AG20443 (cell line): Measurements from ENCODE around the gene KIF26B.
A peak's percentile ranks its signal among the peaks of the same experiment; 100 is the strongest.
"Not testable (repeated sequence)": the region's sequence is repeated elsewhere in the genome, so short reads cannot be mapped to it uniquely, and the experiment has no call there.

Experiments used
- DNase-seq: peaks from one replicate; pipeline ENCODE4 v3.0.0; 2012; ENCODE audit warnings: low spot score, mixed read lengths

KIF26B gene

DNA sequence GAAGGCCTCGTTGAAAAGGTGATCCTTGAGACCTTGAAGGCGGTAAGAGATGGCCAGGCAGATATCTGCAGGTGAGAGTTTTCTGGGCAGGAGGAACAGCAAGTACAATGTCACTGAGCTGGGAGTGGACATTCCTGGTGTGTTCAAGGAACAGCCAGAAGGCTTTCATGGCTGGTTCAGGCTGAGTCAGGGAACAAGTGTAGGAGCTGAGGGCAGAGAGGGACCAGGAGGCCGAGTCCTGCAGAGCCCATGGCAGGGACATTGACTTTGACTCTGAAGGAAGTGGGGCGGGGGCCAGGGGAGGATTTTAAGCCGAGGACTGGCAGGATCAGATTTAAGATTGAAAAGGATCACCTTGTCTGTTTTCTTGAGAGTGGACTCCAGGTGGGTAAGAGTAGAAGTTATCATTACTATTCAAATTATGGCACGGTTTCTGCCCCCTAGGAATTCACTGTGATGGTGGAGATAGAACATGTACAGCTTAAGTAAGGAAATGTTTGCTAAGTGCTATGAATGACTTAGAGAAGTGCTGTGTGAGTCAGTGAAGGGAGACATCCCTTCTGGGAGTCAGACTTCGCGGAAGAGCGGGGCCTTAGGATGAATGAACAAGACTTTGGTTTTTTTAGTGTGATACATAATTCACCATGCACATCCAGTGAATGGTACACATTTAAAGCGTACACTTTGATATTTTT is 202.3 kb downstream of the KIF26B start:
- no peak for DNase-seq

- DNase-seq = not testable (repeated sequence)
These were observed 204.4 kb downstream of the KIF26B start for GRCh38 chr1:245359101-245359680.

DNA sequence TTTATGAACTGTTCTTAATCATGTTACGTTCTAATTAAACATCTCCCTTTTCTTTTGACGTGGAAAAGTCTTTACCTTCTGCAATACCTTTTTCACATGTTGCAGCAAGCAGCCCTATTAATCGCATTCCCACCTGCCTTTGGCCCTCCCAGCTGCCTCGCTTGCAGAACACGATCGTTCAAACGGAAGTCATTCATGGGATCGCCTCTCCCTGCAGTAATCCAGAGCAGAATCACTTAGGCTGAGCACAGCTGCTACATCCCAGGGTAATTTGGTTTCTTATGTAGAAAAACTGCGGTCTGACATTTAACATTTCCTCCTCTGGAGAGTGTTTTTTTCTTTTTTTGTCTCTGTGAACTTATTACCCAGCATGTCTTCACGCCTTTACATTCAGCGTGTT is 206.3 kb downstream of the KIF26B start:
- DNase-seq = no peak

DNA sequence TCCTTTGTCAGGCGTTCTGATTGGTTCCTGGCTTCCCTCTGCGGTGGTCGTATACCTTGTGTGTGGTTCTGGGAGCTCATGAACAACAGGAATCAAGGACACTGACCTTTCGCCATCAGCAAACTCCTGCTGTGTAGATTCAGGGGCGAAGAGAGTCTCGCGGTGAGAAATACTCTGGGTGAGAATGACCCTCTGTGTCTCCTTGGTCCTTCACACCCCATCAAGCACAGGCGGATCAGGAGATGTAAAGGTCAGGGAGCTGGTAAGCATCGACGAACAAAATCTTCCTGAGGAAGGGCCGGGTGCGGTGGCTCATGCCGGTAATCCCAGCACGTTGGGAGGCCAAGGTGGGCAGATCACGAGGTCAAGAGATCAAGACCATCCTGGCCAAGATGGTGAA is 207.2 kb downstream of the KIF26B start:
- DNase-seq = no peak

DNA sequence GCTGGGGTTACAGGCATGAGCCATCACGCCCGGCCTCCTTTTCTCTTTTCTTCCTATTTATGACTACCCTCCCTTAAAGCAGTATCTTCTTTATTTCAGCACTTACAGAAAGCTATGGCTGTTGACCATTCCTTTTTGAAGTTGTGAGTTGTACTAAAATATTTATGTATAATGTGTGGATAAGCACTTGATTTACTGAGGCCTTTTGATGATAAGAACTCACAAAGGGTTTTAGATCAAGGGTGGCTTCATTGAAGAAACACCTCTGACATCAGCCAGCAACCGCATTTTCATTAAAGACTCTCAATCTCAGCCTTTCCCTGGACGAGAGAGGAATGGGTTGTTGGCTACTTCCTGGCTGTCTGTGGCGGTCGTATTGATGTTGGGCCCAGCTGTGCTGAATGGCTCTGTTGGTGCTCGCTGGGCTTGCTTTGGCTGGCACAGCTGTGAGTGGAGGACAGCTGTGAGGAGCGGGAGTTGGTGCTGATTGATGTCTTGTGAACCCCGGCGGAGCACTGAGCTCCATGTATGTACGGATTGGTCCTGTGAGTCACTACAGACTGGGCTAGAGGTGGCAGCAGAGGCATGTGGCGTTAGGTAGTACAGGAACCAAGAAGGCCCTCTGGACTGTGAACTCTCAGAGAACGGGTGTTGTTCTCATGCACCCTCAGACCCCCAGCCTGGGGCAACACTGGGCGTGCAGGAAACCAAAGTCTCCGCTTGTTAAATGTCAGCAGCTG is 208.8 kb downstream of the KIF26B start:
- no peak for DNase-seq

DNA sequence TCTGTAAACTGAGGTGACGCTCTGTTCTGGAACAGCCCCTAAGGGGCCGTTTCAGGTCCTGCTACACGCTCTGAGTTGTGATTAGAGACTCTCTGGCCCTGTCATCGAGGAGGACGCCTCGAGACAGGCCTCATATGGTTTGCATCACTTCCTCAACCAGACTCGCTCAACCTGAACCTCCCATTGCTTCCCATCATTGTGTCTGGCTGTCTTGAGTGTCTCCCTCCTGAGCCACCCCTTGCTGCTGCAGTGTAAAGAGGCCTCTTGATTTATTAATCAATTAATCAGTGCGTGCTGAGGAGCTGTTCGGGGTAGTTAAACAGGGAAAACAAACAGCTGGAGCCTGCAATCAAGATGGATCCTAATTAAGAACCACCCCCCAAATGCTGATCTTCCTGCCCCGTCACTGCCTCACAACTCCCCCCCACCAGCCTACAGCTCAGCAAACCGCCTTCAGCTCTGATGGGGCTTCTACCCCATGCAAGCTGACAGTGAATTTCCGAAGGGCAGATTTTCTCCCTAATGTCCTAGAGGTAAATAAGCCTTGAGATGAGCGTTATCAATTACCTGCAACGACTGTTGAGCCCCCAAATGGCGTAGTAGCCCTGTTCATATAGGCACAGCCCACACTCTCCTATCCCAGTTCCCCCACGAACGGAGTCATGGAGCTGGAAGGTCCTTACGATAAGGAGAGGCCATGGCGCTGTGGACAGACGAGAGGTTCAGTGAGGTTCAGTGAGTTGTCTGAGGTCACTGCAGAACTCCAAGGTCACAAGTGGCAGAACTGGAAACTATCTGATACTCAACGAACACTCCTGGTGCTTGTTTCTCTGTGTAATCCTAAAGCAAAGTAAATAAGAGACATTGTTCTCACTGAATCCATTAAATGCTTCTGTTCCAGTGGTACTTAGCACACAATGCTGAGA is 210.6 kb downstream of the KIF26B start:
- DNase-seq = no peak

DNA sequence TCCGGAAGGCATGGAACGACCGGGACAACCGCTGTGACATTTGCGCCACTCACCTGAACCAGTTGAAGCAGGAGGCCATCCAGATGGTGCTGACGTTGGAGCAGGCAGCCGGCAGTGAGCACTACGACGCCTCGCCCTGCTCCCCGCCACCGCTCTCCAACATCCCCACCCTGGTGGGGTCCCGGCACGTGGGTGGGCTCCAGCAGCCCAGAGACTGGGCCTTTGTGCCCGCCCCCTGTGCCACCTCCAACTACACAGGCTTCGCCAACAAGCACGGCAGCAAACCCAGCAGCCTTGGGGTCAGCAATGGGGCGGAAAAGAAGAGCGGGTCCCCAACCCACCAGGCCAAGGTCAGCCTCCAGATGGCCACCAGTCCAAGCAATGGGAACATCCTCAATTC is 212.1 kb downstream of the KIF26B start:
- DNase-seq = no peak

GRCh38 chr1:245370175-245370825 is 215.5 kb downstream of the KIF26B start:
- no peak for DNase-seq

DNA sequence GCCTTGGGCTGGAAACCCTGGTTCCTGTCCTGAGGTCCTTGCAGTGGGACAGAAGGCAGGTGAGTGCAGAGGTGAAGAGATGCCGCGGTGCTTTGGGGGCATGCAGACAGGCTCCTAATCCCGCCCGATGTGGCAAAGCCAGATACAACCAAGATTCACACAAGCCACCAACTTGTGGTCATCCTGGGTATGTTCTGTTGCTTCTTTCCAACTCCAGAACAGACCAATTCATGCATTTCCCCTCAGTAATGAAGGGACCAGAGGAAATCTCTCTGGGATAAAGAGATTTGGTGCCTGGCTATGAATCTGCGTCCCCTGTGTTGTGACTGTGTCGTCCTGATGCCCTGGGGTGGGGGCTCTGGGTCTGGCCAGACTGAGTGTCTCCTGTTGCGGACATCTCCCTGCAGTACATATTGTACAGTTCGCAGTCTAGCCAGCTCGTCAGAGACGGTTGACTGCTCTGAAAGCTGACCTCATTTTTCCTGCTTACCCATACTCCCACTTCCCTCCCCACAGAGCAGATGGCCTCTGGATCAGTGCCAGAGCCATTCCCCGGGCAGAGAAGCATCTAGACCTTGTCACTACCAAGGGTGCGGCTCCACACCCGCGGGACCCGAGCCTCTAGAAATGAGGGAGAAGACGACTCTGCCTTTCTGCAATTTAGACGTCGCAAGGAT is 216.3 kb downstream of the KIF26B start:
- DNase-seq = no peak

- DNase-seq = no peak
These were observed 218.3 kb downstream of the KIF26B start for GRCh38 chr1:245373131-245373530.

- DNase-seq = peak; percentile 42
These were observed 221.1 kb downstream of the KIF26B start for GRCh38 chr1:245375789-245376460.

DNA sequence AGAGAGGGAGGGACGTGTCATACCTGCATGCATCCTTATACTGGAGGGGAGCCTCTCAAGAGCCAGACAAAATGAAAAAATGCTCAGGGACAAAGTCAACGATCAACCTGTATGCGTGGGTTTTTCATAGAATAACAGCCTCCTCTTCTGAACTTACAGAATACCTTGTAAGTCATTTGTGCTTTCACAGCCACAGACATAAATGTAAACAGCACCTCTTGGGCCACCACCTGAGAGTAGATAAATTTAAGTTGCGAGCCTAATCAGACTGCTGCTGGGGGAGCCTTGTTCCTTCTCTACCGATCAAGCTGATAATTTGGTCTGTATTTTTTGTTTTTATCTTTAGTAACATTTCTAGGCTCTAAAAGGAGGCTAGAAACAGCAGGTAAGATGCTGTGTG is 223.1 kb downstream of the KIF26B start:
- no peak for DNase-seq

DNA sequence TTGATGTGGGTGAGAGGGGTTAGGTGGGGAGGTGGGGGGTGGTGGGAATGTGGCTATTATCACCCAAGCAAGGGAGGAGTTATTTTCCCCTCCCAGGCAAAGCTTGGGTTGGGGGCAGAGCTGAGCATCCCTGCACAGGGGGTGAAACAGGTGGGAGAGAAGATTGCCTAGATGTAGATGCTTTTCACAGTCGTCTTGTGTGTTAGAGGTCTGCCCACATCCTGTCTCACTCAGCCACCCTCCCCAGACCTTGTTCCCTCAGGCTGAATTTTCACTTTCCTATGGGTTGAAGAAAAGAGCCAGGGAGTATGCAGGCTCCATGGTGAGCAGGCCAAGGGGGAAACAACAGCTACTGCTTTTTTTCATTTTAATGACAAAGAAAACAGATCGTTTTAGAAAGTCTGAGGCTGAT is 223.5 kb downstream of the KIF26B start:
- no peak for DNase-seq

GRCh38 chr1:245378745-245379144 is 224.0 kb downstream of the KIF26B start:
- DNase-seq = no peak

DNA sequence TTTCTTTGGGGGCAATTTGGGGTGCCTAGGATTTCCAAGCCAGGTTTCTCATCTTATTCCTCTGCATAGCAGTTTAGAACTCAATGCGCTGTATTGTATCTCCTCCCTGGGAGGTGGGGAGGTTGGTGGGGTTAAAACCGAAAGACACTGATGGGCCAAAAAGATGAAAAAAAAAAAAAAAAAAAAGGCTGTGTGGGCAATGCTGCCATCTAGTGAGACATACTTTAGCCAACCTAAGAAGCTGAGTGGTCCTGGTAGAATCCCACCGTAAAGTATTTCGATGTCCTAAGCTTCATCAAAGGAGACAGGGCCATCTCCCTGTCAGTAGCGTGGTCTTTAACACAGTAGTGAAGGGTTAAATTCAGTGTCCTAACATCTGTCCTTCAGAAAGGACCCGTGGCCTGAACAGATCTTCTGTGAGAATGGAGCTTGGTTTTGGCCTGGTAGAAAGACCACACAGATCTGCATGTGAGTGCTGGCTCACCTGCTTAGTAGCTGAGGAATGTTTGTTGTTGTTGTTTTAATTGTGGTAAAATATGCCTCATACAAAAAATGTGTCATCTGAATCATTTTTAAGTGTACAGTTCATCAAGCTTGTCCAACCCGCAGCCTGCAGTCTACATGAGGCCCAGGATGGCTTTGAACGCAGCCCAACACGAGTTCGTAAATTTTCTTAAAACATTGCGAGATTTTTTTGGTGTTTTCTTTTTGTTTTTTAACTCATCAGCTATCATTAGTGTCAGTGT is 226.2 kb downstream of the KIF26B start:
- peak; percentile 38 for DNase-seq

- no peak for DNase-seq
These were observed 228.2 kb downstream of the KIF26B start for GRCh38 chr1:245382981-245383380.

DNA sequence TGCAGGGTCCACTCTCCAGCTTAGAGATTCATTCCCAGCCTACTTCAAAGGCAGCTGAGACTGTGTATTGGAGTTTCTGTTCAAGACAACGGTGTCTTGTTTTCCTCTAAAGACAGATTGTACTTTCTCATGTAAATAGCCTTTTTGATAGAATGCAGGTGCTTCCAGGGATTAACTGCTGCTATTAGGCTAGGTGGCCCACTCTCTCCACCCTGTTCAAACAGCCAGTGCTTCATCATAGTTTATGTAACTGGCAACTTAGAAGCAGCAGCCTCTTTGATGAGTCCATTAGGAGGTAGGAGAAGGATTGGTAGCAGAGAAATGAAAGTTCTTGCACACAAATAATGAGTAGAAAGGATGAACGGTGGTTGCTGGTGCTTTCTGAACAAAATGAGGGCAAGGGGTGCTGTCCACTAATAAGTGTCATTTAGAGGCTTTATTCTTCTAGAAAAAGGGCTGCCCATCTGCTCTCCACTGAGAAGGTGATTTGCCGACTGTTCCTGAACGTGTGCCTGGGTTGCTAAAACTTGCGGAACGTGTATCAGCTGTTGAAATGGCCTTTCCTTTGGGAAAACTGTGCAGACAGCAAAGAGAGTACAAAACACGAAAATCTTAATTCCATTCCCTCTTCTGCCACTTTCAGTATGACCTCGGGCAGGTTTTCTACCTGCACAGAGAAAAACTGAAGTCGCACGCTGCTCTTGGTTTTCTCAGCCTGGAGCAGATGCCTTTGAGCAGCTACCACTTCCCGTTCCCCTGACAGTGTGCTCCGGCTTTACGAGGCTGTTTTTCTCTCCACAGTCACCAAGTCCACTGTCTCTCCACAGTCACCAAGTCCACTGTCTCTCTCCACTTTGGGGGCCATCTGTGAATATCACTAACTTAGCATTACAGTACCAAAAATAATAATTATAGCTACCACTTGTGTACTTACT is 228.9 kb downstream of the KIF26B start:
- DNase-seq = no peak

DNA sequence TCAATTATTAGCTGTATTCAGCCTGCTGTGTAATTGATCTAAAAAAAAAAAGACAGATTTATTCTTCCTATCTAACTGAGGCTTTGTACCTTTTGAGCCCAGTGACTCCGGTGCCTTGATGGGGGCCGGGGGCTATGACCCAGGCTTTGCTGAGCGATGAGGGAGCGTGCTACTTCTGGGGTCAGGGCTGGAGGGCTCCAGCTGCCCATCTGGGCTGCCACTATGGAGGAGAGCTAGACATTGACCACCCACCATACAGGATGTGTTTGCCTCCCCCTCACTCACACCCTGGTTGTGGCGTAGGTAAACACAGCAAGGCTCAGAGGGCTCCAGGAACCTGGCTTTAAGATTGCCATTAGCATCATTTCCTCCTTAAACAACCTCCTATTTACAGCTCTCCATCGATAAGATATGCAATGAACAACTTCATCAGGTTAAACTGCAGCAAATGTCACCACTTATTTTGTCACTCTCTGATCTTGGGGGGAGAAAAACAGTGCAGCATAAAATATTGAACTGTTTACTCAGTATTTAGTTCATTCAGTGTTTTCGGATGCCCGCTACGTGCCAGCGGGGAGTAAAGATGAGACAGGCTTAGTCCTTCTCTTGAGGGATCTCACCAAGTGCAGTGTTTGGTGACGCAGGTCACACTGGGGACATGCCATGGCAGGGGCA is 231.6 kb downstream of the KIF26B start:
- no peak for DNase-seq
